T-helper 2 cell treated with Interferon-gamma antibody and Interleukin-4, amounts not matched to agents 5 μg/mL and 100 μg/mL, for 36 hours (primary cell): Measurements from ENCODE around the gene ARHGEF7.
A peak's percentile ranks its signal among the peaks of the same experiment; 100 is the strongest.
"Not testable (repeated sequence)": the region's sequence is repeated elsewhere in the genome, so short reads cannot be mapped to it uniquely, and the experiment has no call there.

Source experiments
- DNase-seq: peaks from one replicate; pipeline ENCODE4 v3.0.0; 2021; ENCODE audit warnings: low spot score
- H3K27ac Mint-ChIP-seq: one replicate; pipeline ENCODE4 v1.8.0; 2021; ENCODE audit warnings: mild to moderate bottlenecking, mixed read lengths
- H3K27me3 Mint-ChIP-seq: one replicate; pipeline ENCODE4 v1.8.0; 2021; ENCODE audit warnings: low read depth, mixed read lengths
- H3K36me3 Mint-ChIP-seq: one replicate; pipeline ENCODE4 v1.8.0; 2021; ENCODE audit warnings: low read depth, mixed read lengths
- H3K4me1 Mint-ChIP-seq: one replicate; pipeline ENCODE4 v1.8.0; 2021; ENCODE audit warnings: low read depth, mixed read lengths
- H3K4me3 Mint-ChIP-seq: one replicate; pipeline ENCODE4 v1.8.0; 2022; ENCODE audit warnings: mild to moderate bottlenecking, moderate library complexity, mixed read lengths
- H3K9me3 Mint-ChIP-seq: one replicate; pipeline ENCODE4 v1.8.0; 2021; ENCODE audit warnings: mixed read lengths

Gene ARHGEF7, protein sequence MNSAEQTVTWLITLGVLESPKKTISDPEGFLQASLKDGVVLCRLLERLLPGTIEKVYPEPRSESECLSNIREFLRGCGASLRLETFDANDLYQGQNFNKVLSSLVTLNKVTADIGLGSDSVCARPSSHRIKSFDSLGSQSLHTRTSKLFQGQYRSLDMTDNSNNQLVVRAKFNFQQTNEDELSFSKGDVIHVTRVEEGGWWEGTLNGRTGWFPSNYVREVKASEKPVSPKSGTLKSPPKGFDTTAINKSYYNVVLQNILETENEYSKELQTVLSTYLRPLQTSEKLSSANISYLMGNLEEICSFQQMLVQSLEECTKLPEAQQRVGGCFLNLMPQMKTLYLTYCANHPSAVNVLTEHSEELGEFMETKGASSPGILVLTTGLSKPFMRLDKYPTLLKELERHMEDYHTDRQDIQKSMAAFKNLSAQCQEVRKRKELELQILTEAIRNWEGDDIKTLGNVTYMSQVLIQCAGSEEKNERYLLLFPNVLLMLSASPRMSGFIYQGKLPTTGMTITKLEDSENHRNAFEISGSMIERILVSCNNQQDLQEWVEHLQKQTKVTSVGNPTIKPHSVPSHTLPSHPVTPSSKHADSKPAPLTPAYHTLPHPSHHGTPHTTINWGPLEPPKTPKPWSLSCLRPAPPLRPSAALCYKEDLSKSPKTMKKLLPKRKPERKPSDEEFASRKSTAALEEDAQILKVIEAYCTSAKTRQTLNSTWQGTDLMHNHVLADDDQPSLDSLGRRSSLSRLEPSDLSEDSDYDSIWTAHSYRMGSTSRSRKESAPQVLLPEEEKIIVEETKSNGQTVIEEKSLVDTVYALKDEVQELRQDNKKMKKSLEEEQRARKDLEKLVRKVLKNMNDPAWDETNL

DNA sequence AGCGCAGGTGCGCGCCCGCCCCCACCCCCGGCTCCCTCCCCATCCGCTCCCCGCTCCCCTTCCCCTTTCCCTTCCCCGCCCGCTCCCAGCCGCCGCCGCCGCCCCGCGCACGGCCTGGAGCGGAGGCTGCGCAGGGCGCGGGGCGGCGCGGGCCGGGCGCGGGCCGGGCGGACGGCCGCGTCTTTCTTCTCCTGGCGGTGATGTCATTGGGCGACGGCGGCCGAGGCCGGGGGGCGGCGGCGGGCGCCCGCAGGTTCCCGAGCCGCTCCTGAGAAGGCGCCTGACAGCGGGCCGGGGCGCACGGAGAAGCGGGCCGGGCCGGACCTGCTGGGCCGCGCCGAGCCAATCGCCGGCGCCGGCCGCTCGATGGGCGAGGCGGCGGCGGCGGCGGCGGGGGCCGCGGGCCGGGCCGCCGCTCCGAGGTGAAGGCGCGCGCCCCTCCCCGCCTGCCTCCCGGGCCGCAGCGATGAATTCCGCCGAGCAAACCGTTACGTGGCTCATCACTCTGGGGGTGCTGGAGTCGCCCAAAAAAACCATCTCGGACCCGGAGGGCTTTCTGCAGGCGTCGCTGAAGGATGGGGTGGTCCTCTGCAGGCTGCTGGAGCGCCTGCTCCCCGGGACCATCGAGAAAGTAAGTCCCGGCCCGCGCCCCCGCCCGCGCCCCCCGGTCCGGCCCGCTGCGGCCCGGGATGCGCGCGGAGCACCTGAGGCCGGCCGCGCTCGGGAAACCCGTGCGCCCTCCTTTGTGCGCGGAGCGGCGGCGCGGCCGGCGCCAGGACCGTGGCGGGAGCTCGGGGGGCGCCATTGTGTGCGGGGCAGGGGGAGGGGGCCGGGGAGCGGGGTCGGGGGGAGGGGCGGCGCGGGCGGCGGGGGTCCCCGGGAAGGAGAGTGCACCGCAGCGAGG lies at the start of gene ARHGEF7:
ARHGEF7 (plus strand) TSS at position 250 of the 904 bp plus-strand sequence; CDS start at position 467, 217 bp downstream.
- Mint-ChIP-seq H3K27me3 (peaks cover 85% of the 10 kb centered on the region), H3K4me3 (peak within 1 kb of the TSS; percentile 87), H3K4me1 (peaks cover 8% of the 10 kb centered on the region), H3K9me3 (no peaks in the 10 kb centered on the region), H3K27ac (peak within 1 kb of the TSS; percentile 61), H3K36me3 (no peaks in the 10 kb centered on the region)
- no peak for DNase-seq

DNA sequence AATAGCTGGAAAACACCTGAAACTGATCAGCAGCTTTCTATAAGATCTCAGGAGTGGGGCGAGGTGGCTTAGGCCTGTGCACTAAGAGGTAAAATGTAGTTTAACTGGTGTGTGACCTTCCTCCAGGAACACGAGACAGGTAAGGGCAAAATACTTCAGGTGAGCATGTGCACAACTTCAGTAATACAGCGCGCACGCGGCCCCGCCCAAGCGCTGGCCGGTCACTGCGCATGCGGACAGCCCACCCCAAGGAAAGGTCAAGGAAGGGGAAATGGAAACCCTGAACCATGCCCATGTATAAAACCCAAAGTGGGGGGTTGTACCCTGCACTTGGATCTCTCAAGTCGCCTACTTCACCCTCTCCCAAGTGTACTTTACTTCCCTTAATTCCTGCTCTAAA lies 49.4 kb upstream of the ARHGEF7 start:
- Mint-ChIP-seq H3K4me1 (peaks cover 5% of the 10 kb centered on the region), H3K27me3 (peaks cover 57% of the 10 kb centered on the region), H3K36me3 (peaks cover 2% of the 10 kb centered on the region), H3K27ac (no peak overlapping the region), H3K4me3 (no peak overlapping the region), H3K9me3 (peaks cover 3% of the 10 kb centered on the region)
- DNase-seq: no peak

DNA sequence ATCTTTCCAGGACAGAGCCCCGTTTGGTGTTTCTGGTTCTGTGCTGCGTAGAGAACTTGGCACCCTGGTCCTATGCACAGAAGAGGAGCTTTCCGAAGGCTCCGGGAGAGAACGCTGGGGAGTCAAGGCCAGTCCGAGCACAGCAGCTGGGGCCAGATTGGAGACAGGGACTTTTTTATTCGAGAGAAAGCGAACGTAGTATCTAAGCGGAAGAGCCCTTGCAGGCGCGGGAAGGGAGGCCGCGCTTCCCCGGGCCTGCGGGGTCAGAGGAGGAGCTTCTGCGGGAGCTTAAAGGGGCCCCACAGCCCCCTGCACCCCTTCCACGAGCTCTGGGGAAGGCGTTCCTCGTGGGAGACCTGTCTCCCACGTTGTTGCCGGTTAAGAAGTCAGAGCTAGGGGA lies 48.6 kb upstream of the ARHGEF7 start:
- no peak for DNase-seq
- Mint-ChIP-seq H3K4me1 (peaks cover 13% of the 10 kb centered on the region), H3K36me3 (peaks cover 7% of the 10 kb centered on the region), H3K27me3 (peaks cover 57% of the 10 kb centered on the region), H3K27ac (no peak overlapping the region), H3K9me3 (peaks cover 9% of the 10 kb centered on the region), H3K4me3 (peak overlapping the region; percentile 72)

DNA sequence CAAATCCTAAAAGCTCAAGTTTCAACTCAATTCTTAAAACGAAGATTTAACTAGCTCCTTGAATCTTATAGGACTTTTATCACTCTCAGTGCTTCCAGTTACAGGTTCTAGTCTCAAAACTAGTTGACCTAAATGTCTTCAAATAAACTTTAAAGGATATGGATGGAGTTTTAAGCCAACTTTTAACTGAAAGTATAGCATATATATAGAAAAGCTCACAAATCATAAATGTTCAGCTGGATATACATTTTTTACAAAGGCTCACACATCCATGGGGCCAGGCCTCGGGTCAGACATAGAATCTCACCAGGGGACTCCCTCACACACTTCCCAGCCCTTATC lies 47.1 kb upstream of the ARHGEF7 start:
- Mint-ChIP-seq H3K27me3 (peaks cover 61% of the 10 kb centered on the region), H3K27ac (no peak overlapping the region), H3K9me3 (peaks cover 16% of the 10 kb centered on the region), H3K4me3 (peak overlapping the region; percentile 72), H3K4me1 (peaks cover 13% of the 10 kb centered on the region), H3K36me3 (peaks cover 7% of the 10 kb centered on the region)
- no peak for DNase-seq

DNA sequence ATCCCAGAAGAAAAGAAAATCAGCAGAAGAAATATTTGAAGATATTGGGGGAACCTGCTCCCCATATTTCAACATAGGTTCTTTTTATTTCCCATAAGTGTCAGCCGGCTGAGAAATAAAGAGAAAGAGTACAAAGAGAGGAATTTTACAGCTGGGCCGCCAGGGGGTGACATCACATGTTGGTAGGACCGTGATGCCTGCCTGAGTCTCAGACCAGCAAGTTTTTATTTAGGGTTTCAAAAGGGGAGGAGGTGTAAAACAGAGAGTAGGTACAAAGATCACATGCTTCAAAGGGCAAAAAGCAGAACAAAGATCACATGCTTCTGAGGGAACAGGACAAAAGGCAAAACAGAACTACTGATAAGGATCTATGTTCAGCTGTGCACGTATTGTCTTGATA lies 44.0 kb upstream of the ARHGEF7 start:
- H3K36me3 Mint-ChIP-seq, H3K27ac Mint-ChIP-seq, DNase-seq, H3K4me3 Mint-ChIP-seq: not testable (repeated sequence)
- peaks cover 13% of the 10 kb centered on the region for H3K4me1 Mint-ChIP-seq
- peaks cover 41% of the 10 kb centered on the region for H3K9me3 Mint-ChIP-seq
- peaks cover 35% of the 10 kb centered on the region for H3K27me3 Mint-ChIP-seq

DNA sequence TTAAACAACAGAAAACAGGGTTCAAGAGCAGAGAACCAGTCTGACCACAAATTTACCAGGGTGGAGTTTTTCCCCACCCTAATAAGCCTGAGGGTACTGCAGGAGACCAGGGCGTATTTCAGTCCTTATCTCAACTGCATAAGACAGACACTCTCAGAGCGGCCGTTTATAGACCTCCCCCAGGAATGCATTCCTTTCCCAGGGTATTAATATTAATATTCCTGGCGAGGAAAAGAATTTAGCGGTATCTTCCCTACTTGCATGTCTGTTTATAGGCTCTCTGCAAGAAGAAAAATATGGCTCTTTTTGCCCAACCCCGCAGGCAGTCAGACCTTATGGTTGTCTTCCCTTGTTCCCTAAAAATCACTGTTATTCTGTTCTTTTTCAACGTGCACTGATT lies 43.6 kb upstream of the ARHGEF7 start:
- Mint-ChIP-seq H3K27me3 (peaks cover 33% of the 10 kb centered on the region), H3K4me1 (peaks cover 11% of the 10 kb centered on the region), H3K9me3 (peaks cover 41% of the 10 kb centered on the region)
- not testable (repeated sequence) for H3K27ac Mint-ChIP-seq, DNase-seq, H3K36me3 Mint-ChIP-seq, H3K4me3 Mint-ChIP-seq

DNA sequence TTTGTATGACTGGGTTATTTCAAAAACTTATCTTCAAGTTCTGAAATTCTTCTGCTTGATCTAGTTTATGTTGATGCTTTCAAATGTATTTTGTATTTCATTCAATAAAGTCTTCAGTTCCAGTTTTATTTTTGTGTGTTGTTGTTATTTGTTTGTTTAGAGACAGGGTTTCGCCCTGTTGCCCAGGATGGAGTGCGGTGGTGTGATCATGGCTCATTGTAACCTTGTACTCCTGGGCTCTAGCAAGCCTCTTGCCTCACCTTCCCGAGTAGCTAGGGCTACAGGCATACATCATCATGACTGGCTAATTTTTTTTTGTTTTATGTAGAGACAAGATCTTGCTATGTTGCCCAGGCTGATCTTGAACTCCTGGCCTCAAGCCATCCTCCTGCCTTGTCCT lies 40.3 kb upstream of the ARHGEF7 start:
- H3K36me3 Mint-ChIP-seq: peaks cover 7% of the 10 kb centered on the region
- H3K4me1 Mint-ChIP-seq: peaks cover 7% of the 10 kb centered on the region
- no peak overlapping the region for H3K27ac Mint-ChIP-seq
- H3K27me3 Mint-ChIP-seq: peaks cover 13% of the 10 kb centered on the region
- no peak for DNase-seq
- H3K9me3 Mint-ChIP-seq: peaks cover 41% of the 10 kb centered on the region
- H3K4me3 Mint-ChIP-seq: no peak overlapping the region

DNA sequence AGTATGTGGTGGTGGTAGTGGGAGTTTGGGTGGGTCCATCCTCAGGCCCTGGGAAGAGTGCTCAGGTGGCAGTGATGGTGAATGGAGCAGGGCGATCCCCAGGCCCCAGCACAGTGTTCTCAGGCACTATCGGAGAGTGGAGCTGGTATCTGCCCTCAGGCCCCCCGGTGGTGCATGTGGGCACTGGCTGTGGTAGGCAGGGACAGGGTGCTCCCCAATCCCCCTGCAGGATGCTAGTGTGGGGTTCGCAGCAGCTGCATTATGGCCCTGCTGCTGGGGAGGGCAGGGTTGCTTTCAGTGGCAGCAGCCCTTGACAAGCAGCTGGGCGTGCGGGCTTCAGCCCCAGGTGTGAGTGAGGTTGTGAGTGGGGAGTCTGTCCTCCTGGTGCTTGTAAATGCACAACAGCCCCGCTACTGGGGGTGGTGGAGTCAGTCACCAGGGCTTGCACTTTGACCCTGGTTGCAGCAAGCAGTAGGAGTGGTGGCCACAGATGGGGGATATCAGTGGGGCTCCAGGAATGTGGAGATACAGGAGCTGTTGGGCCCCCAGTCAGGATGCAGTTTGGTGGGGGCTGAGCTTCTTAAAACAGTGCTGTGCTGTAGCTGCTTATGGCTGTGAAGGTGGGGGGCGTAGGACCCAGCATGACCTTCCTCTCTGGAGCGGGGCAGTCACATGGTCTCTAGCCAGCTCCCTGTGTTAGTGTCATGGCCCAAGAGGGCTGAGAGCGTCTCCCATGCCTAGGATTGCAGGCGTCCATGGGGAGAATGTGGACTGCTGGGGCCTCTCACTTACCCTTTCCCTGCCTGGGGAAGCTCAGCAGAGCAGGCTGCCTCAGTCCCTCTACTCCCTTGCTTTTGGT lies 38.7 kb upstream of the ARHGEF7 start:
- Mint-ChIP-seq H3K4me1 (peaks cover under 1% of the 10 kb centered on the region), H3K27ac (no peak overlapping the region)
- DNase-seq: no peak

DNA sequence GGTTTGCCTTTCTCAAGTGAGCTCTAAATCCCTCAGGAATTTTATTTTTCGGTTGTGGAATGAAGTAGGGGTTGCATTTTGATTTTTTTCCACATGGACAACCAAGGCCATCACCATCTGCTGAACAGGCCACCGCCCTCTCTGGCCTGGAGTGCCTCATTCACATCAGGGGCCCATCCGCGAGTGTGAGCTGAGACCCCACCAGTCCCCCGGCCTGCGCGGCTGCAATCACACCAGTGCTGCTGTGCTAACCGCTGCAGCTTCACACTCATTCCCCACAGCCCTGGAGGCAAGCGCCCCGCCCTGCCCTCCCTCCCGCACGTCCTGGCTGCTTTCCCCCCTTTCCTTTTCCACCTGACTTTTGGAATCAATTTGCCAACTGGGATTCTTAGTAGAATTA lies 35.7 kb upstream of the ARHGEF7 start:
- Mint-ChIP-seq H3K4me1 (no peaks in the 10 kb centered on the region), H3K9me3 (peaks cover 12% of the 10 kb centered on the region), H3K4me3 (no peak overlapping the region), H3K27ac (no peak overlapping the region), H3K27me3 (peaks cover 5% of the 10 kb centered on the region), H3K36me3 (no peaks in the 10 kb centered on the region)
- no peak for DNase-seq

More for the DNA sequence above, 38.7 kb upstream of the ARHGEF7 start:
- Mint-ChIP-seq H3K9me3 (peaks cover 32% of the 10 kb centered on the region), H3K4me3 (no peak overlapping the region), H3K36me3 (no peaks in the 10 kb centered on the region), H3K27me3 (peaks cover 10% of the 10 kb centered on the region)

DNA sequence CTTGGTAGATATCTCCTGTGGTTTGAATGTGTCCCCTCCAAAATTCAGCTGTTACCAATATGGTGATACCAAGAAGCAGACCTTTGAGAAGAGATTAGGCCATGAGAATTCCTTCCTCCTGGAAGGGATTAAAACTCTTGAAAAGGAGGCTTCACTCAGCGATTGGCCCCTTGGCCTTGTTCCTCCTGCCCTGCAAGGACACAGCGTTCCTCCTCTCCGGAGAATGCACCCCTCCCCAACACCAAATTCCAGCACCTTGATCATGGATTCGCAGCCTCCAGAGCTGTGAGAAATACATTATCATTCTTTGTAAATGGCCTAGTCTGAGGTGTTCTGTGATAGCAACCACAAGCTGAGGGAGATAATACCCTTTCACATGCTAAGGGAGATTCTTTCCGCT lies 34.5 kb upstream of the ARHGEF7 start:
- H3K36me3 Mint-ChIP-seq: no peaks in the 10 kb centered on the region
- H3K9me3 Mint-ChIP-seq: peaks cover 1% of the 10 kb centered on the region
- H3K27ac Mint-ChIP-seq: no peak overlapping the region
- no peak overlapping the region for H3K4me3 Mint-ChIP-seq
- no peaks in the 10 kb centered on the region for H3K4me1 Mint-ChIP-seq
- DNase-seq: no peak
- peaks cover 2% of the 10 kb centered on the region for H3K27me3 Mint-ChIP-seq

DNA sequence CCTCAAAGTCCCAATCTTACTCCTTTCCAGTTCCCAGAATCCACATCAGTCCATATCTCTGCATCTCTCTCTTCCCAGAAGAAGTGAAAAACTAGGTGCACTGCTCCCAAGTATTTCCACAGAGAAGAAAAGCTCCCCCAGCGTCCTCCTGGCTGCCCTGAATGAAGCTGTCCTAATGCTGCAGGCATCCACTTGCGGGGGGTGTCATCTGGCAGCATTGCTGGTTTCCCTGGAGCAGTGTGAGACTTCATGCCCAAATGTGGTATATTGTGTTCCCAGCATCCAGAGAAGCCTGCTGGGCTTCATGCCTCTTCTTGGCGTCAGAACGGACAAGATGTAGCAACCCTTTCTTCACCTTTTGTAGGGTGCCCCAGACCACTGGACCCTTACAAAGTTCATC lies 32.9 kb upstream of the ARHGEF7 start:
- H3K36me3 Mint-ChIP-seq: no peaks in the 10 kb centered on the region
- peaks cover 7% of the 10 kb centered on the region for H3K27me3 Mint-ChIP-seq
- H3K9me3 Mint-ChIP-seq: no peaks in the 10 kb centered on the region
- H3K4me1 Mint-ChIP-seq: no peaks in the 10 kb centered on the region
- no peak overlapping the region for H3K4me3 Mint-ChIP-seq
- DNase-seq: no peak
- H3K27ac Mint-ChIP-seq: no peak overlapping the region

DNA sequence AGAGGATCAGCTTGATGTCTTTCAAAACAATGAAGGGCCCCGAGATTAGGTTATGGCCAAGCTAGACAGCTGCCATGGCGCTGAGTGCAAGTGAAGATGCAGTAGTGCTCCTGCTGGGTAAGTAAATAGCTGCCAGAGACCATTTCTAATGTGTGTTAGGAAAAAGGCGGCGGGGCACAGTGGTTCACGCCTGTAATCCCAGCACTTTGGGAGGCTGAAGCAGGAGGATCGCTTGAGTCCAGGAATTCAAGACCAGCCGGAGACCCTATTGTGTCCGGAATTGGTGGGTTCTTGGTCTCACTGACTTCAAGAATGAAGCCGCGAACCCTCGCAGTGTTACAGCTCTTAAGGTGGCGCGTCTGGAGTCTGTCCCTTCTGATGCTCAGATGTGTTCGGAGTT lies 32.3 kb upstream of the ARHGEF7 start:
- not testable (repeated sequence) for H3K4me3 Mint-ChIP-seq, H3K36me3 Mint-ChIP-seq

DNA sequence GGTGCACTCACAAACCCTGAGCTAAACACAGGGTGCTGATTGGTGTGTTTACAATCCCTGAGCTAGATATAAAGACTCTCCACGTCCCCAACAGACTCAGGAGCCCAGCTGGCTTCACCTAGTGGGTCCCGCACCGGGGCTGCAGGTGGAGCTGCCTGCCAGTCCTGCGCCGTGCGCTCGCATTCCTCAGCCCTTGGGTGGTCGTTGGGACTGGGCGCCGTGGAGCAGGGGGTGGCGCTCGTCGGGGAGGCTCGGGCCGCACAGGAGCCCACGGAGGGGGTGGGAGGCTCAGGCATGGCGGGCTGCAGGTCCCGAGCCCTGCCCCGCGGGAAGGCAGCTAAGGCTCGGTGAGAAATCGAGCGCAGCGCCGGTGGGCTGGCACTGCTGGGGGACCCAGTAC lies 31.4 kb upstream of the ARHGEF7 start:
- H3K4me1 Mint-ChIP-seq, H3K4me3 Mint-ChIP-seq, H3K9me3 Mint-ChIP-seq, H3K36me3 Mint-ChIP-seq, DNase-seq, H3K27ac Mint-ChIP-seq: not testable (repeated sequence)
- peaks cover 12% of the 10 kb centered on the region for H3K27me3 Mint-ChIP-seq

More for the DNA sequence above, 32.3 kb upstream of the ARHGEF7 start:
- H3K27ac Mint-ChIP-seq, H3K9me3 Mint-ChIP-seq, DNase-seq, H3K4me1 Mint-ChIP-seq: not testable (repeated sequence)
- H3K27me3 Mint-ChIP-seq: peaks cover 11% of the 10 kb centered on the region
